GM19328 (cell line): ENCODE data around the gene MIGA2.

Experiments
- ATAC-seq: cut with Tn5 transposase; IDR thresholded peaks from one replicate; pipeline ENCODE4 v1.9.1; 2021; ENCODE audit warnings: mild to moderate bottlenecking, moderate library complexity; ENCODE audit not compliant: unreplicated experiment

The MIGA2 gene

DNA sequence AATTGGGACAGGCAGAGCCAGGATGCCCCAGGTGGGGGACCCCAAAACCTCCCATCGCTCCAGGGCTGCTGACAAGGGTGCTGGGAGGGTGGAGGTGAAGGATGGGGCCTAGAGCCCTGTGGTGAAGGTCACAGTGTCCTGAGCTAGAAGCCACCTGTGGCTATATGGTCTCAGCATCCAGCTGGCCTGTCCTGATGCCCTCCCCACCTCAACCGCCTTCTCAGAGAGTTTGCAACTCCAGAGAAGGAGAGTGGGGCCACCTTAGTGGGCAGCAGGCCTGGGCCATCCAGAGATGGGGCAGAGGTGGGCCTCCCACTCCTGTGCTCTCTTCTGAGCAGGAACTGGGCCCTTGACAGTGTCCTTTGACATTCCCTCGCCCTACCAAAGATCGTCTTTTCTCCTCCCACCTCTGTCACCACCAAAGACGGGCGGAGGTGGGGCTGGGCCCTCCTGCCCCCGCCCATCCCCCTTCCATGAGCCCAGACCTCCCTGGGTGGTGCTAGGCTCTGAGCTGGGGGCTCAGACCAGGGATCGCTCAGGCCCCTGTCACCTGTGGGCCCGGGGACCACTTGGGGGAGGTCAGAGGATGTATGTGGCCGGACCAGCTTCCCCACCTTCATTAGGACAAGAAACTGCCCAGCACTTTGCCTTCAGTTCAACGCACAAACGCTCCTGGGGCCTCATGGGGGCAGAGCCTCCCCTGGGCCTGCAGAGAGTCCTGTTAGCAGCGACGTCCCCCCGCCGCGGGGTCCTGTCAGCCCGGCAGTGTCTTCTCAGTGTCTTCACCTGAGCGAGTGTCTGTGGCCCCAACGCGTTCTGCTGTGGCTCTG lies 34.5 kb downstream of the MIGA2 start:
- no peak for ATAC-seq

GRCh38 chr9:129071526-129072126 lies 35.2 kb downstream of the MIGA2 start:
- ATAC-seq = no peak

DNA sequence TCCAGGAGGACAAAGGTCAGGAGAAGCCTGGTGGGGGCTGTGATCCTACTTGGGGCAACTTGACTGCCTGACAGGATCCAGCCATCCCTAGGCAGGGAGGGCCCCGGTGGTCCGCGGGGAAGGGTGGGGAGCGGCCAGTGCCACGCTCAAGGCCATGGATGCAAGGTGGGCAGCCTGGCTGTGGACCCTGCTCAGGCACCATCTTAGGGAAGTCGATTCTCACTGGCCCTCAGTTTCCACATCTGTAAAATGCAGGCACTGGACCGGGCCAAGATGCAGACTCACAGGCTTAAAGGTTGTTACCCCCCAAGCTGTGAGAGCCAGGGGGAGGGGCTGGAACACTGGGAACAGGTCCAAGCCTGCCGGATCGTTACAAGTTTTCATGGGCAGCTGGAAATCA lies 35.7 kb downstream of the MIGA2 start:
- no peak for ATAC-seq

DNA sequence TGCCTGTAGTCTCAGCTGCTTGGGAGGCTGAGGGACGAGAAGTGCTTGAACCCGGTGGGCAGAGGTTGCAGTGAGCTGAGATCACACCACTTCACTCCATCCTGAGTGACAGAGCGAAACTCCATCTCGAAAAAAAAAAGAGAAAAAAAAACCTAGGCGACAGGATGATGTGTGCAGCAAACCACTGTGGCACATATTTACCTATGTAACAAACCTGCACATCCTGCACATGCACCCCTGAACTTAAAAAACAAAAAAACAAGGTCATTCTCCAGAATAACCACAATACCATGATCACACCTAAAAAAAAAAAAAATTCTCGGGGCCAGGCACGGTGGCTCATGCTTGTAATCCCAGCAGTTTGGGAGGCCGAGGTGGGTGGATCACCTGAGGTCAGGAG lies 37.0 kb downstream of the MIGA2 start:
- no peak for ATAC-seq

- ATAC-seq = no peak
These were observed 37.7 kb downstream of the MIGA2 start for GRCh38 chr9:129074106-129074505.

- no peak for ATAC-seq
These were observed 39.7 kb downstream of the MIGA2 start for GRCh38 chr9:129075996-129076639.

DNA sequence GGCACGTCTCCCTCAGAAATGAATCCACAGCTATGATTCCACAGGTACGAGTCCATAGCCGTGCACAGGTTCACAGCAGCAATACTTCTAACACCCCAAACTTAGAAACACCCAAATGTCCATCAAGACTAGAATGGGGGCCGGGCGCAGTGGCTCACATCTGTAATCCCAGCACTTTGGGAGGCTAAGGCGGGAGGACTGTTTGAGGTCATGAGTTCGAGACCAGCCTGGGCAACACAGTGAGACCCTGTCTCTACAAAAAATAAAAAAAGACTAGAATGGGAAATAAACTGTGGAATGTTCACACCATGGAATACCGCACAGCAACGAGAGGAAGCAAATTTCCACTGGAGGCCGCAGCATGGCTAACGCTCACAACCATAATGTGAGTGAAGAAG lies 40.2 kb downstream of the MIGA2 start:
- no peak for ATAC-seq

DNA sequence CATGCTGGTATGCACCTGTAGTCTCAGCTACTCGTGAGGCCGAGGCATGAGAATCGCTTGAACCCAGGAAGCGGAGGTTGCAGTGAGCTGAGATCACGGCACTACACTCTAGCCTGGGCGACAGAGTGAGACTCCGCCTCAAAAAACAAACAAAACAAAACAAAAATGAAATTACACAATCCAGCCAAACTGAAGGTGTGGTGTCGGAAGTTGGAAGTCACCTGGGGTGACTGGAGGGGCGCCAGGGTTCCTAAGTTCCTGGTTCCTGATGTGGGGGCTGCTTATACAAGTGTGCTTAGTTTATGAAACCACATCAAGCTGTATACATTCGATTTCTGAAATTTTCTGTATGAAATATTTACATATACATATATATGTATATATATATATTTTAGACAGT lies 40.8 kb downstream of the MIGA2 start:
- no peak for ATAC-seq

GRCh38 chr9:129078691-129079503 lies 42.5 kb downstream of the MIGA2 start:
- no peak for ATAC-seq

DNA sequence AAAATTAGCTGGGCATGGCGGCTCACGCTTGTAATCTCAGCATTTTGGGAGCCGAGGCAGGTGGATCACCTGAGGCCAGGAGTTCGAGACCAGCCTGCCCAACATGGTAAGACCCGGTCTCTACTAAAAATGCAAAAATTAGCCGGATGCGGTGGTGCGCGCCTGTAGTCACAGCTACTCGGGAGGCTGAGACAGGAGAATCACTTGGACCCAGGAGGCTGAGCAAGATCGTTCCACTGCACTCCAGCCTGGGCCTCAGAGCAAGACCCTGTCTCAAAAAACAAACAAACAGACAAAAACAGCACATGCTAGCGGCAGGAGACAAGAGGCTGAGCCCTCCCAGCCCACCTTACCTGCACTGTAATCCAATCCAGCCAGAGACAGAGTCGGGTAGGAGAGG lies 43.4 kb downstream of the MIGA2 start:
- ATAC-seq = no peak

GRCh38 chr9:129080298-129080600 lies 43.8 kb downstream of the MIGA2 start:
- ATAC-seq = no peak

DNA sequence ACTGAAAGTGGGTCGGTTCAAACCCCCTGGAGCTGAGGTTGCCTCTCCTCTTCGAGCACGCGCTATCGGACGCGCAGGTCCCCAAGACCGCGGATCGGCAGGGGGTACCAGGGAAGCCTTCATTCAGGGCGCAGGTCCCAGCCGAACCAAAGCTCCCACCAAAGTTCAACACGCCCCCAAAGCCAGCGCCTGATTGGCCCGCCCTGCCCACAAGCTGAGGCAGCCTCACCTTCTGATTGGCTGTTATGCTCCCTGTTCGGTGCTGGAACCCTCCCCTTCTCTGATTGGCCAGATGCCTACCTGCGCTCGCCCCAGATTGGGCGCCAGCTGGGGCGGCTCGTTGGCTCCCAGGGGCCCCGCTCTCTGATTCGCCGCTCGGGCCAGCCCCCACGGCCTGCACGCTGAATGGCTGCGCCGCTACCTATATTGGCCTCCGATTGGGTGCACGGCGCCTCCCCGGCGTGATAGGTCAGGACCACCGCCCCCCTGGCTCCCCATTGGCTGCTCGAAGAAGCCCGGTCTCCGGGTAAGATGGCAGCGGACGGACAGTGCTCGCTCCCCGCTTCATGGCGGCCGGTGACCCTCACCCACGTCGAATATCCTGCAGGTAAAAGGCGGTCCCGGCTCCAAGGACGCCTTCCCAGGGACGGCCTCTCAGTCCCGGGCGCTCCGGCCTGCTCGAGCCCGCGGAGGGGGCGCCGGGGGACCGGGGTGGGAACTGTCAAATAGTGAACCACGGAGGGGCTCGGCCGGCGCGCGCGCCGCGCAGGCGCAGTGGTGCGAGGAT lies 44.4 kb downstream of the MIGA2 start, which contains the start of gene DOLPP1:
Gene DOLPP1 (plus strand): TSS at position 511 of the 787 bp plus-strand sequence. CDS start 21 bp downstream, at position 532.
- ATAC-seq = peak; percentile 96

GRCh38 chr9:129081388-129081904 lies 45.0 kb downstream of the MIGA2 start:
- no peak for ATAC-seq

GRCh38 chr9:129084087-129084486 lies 47.7 kb downstream of the MIGA2 start:
- ATAC-seq = no peak

DNA sequence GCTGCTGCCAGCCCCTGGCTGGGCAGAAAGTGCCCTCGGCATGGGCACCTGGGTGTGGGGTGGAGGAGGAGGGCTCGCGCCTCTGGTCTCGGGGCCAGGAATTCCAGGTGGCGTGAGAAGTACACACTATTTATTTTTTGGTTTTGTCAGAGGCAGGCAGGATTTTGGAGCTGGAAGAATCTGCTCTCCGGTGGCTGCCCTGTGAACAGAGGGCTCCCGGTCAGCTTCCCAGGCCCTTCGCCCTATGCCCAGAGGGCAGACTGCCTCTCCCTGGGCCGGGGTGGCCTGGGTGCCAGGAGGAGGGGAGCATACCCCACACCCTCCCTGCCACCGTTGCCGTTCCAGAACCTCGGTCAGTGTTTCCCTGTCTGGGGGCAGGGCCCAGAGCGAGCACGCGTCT lies 52.8 kb downstream of the MIGA2 start:
- ATAC-seq = no peak

- ATAC-seq = no peak
These were observed 57.4 kb downstream of the MIGA2 start for GRCh38 chr9:129093602-129094386.

DNA sequence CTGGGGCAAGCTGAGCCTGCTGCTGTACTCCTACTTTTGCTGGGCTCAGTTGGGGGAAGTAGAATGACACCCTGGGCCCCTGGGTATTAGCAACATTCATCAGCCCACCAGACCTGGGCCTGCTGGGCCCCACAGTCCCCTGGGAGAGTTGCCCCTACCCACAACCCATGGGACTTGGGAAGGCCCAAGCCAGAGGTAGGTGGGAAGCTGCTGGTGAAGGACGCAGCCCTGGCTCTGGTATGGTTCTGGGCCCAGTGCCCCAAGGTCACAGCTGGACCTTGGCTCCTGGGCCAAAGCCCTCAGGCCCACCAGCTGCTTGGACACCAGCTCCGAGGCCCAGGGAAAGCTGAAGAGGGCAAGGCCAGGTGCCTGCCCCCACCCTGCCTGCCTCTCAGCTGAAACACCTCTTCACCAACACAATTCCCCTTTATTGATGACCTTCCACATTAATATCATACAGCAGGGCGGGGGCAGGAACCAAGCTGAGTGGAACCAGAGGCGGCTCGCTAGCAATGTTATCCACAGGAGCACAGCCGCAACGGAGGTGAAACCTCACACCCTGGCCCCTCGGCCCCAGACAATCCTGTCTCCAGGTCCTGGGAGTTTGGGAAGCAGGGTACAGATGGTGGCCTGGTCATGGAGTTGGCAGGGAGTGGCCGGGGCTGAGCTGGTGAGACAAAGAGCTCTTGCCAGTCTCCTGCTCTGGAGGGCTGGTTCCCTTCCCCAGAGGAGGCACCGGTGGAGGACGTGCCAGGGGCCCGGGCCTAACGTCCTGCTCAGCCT lies 58.2 kb downstream of the MIGA2 start:
- no peak for ATAC-seq

DNA sequence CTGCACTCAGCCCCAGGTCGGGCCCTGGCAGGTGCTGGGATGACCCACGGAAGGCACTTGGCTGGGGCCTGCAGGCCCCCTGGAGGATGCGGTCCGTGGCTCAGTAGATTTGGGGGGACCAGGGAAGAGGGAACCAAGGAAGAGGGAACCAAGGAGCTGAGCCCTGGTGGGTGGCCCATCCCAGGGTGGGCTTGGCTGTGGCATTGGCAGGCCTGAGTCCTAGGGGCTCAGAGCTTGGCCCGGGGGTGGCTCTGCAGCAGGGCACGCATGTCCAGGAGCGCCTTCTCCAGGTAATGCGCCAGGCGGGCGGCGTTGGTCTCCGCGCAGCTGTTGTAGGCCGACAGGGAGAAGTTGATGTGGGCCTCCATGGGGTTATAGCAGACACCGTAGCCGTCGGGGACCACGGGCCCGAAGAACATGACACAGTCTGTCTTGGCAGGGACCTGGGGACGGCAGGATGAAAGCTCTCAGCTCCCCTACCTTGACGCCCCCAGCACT lies 58.8 kb downstream of the MIGA2 start:
- no peak for ATAC-seq

GRCh38 chr9:129095908-129096307 lies 59.5 kb downstream of the MIGA2 start:
- ATAC-seq = no peak
